ENCODE measurements around the gene B4GALNT4. TPM values are rescaled to one million over a fixed set of nuclear protein-coding genes. Genes with fewer than 3 reads are reported as not detected.
"Not testable (repeated sequence)": the region's sequence is repeated elsewhere in the genome, so short reads cannot be mapped to it uniquely, and the experiment has no call there.

B4GALNT4 gene
- polyA plus RNA-seq, 1 donor, result 11.4 TPM

DNA sequence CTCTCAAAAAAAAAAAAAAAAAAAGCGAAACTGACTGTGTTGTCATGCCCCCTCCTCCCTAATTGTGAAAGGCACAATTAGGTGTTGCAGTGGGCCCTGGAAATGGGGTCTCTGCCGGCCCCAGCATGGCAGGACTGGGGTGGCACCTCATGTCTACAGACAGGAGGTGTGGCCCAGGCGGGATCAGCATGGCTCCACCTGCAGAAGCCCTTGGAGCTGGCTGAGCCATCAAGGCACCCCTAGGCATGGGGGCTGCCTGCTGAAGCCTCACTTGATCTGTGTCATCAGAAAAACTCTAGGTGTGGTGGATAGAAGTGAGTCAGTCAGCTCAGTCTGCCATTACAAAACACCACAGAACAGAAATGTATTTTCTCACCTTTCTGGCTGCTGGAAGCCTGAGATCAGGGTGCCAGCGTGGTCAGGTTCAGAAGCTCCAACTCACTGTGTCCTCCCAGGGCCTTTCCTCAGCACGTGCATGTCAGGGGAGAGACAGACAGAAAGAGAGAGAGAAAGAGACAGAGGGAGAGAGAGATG is 10.1 kb upstream of the B4GALNT4 start:
- no peak for DNase-seq (ENCODE audit: low read depth)

DNA sequence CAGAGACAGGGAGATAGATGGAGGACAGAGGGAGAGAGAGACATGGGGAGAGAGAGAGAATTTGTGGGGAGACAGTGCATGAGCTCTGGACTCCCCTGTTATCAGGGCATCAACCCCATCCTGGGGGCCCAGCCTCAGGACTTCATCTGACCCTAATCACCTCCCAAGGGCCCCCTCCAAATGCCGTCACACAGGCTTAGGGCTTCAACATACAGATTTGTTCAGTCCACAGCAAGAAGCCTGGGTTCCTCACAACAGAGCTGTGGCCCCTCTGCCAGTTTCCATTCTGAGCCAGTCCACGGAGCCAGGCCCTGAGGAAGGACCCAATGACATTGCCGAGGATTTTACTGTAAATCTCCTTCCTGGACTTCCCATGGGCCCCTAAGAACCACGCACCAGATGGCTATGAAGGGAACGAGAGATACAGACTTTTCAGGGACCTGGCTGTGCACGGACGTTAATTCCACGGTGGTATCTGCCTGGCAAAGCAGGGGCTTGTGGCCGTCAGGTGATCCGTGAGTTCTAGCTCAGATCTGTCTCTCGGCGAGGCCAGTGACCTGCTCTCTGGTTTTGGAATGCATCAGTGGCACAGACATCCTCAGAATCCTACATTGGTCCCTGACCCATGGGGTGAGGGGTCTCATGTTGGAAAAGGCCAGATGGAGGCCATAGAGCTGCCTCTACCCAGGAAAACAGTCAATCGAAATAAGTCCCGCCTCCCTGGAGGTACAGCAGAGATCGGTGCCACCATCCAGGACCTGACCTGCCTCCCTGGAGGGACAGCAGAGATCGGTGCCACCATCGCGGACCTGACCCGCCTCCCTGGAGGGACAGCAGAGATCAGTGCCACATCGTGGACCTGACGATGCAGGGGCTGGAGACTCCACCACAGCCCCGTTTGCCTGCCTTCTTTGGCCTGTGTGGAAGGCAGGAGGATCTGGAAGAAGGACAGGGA is 8.7 kb upstream of the B4GALNT4 start:
- no peak for DNase-seq (ENCODE audit: low read depth)

DNA sequence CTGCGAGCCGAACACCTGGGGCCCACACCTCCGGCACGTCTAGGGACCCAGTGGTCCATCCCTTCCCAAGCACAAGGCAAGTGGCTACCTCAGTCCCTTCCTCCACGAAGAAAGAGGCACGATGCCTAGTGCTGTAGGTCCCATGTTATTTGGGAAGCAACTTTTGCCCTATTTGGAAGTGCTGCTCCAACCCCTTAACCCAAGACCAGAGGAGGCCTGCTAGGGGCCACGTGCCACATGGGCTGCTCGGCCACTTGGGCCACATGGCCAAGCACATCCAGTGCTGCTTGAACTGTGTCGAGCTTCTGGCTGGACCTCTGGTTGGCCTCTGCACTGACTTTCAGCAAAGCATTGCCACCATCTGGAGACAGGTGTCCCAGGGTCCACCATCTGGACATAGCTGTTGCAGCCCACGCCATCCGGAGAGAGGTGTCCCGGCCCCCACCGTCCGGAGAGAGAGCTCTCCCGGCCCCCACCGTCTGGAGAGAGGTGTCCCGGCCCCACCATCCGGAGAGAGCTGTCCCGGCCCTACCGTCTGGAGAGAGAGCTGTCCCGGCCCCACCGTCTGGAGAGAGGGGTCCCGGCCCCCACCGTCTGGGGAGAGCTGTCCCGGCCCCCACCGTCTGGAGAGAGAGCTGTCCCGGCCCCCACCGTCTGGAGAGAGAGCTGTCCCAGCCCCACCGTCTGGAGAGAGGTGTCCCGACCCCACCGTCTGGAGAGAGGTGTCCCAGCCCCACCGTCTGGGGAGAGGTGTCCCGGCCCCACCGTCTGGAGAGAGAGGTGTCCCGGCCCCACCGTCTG is 6.5 kb upstream of the B4GALNT4 start:
- no peak for DNase-seq (ENCODE audit: low read depth)

GRCh38 chr11:363443-363805 is 5.9 kb upstream of the B4GALNT4 start:
- not testable (repeated sequence) for DNase-seq (ENCODE audit: low read depth)

DNA sequence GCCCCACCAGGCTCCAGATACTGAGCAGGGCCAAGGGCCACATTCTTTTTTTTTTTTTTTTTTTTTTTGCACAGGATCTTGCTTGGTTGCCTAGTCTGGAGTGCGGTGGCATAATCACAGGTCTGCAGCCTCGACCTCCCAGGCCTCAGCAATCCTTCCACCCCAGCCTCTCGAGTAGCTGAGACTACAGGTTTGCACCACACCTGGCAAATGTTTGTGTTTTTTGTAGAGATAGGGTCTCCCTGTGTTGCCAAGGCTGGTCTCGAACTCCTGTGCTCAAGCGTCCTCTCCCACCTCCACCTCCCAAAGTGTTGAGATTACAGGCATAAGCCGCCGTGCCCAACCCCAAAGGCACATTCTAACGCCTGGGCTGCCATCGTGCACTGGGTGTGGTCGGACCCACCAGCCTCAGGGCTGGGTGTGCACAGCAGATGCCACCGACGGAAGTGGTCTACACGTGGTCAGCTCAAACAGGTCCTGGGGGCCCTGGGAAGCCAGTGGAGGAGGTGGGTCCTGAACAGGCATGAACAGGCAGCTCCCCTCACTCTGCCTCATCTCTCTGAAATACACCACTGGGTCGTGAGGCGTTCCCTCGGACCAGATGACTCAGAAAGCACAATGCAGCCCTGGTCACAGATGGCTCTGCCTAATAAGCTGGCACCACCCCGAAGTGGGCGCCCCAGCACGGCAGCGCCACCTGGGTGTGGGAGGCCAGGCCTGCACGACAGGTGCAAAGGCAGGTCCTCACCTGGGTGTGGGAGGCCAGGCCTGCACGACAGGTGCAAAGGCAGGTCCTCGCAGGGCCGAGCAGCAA is 5.1 kb upstream of the B4GALNT4 start:
- DNase-seq (ENCODE audit: low read depth), result no peak

DNA sequence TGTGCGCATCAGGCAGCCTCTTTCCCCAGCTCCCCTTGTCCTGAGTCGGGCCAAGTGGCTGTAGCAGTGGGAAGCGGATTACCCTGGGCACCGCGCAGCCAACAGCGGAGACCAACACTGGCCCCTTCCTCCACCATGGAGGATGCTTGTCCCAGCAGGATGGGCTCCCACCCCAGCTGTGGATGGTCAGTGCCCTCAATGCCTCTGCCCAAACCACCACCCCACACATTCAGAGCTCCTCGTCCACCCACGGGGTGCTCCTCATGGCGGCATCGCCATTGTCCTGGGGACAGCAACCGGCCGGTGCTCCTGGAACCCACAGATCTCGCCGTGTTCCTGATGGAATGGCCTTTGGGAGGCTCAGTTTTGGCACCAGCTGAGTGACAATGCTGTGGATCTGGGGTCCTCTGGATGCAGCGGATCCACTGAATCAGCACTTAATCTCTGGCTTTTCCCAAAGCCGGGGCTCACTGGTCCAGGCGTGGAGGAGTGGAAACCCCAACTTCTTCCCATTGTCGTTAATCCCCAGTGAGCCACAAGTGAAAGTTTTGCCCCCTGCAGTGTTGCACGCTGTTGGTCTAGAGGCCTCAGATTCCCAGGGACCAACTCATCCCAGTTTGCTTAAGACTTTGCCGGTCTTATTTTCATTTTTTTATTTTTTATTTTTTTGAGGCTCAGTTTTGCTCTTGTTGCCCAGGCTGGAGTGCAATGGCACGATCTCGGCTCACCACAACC is 4.1 kb upstream of the B4GALNT4 start:
- no peak for DNase-seq (ENCODE audit: low read depth)

DNA sequence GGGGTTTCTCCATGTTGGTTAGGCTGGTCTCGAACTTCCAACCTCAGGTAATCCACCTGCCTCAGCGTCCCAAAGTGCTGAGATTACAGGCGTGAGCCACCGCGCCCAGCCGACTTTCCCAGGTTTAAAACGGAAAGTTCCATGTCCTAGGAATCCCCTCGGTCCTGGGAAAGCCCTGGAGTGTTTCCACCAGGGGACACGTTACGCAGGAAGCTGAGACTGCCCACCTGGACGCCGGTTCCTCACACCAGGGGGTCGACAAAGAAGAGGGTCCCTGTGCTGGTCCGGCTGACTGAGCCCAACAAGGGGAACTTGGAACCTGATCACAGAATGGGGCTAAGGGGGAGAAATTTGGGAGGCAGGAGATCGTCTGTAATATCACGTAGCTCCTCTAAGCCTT is 3.5 kb upstream of the B4GALNT4 start:
- DNase-seq (ENCODE audit: low read depth), result no peak

DNA sequence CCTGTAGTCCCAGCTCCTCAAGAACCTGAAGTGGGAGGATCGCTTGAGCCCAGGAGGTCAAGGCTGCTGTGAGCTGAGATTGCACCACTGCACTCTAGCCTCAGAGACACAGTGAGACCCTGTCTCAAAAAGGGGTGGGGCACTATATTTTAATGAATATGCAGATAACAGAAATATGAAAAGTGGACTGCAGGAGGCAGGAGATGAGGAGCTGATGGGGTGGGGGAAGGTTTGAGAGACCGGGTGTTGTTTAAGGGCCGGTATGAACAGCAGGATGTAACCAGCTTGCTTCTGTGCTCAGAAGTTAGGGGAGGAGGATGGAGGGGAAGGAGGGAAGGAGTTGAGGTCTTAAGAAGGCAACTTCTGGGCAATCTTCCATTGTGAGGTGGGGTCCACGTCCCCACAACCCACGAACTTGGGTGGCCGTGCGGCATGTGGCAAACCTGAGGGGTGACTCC is 1.3 kb upstream of the B4GALNT4 start:
- no peak for DNase-seq (ENCODE audit: low read depth)

DNA sequence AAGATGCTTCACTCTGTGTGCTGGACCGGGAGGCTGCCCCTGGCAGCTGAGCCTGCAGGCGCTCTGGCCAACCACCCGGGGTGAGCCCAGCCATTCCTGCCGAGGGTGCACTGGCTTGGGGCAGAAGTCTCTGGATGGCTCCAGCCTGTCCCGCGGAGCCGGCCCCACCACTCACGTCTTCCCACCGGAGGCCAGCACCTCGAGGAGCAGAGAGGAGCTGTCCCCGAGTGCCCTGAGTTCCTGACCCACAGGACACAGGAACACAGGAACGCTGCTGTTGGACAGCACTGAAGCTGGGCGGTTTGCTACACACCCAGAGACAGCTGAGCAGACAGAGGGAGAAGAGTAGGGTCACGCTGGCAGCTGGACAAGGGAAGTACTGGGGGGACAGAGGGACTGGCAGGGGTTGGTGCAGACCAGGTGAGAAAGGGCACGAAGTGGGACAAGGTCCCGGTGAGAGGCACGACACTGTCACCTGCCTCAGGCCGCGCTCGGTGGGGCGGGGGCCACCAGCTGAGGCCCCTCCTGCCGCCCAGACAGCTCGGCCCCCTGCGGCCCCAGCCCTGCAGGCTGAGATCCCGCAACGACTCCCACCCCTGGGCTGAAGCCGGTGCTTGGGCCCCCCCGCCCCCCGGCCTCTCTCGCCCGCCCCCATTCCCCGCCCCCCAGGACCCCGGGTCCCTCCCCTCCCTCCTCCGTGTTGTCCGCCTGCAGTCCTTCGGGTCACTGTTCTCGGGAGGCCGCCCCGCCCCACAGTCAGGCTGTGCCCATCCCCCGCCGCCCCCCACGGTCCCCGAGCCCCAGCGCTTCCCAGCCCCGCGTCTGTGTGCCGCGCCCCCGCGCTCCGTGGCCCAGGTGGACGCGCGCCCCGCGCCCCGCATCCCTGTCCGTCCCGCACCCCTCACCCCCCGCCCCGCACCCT is 624 bp upstream of the B4GALNT4 start:
- no peak for DNase-seq (ENCODE audit: low read depth)

DNA sequence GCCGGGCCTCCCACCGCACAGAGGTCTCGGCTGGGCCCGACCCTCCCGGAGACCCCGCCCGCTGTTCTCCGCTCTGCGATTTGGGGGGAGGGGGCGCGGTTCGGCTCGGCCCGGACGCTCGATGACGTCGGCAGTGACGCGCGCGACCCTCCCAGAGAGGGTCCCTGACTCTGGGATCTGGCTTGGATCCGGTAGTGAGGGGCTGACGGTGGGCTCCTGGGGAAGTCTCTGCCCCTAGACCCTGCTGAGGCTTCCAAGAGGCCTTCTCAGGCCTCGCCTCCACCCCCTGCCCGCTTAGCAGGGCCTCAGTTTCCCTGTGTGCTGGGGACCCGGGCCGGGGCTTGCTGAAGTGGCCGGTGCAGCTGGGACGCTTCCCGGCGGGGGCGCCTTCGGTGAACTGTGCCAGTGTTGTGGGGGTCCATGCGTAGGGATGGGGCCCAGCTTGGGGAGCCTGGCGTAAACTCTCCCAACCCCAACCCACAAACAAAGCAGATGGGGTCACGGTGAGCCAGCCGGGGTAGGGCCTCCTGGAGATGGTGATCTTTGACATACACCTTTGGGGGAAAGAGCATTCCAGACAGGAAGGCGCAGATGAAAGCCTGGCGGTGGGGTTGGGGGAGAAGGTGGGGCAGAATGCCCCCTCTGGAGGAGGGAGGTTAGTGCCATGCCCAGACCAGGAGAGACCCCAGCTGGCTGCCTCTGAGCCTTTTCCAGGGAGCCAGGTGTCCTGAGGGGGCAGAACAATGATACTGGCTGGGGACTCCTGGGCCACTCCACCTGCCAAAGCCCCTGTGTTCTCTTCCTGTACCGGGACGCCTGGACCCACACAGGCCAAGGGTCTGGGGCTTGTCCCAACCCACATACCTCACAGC is 1.0 kb downstream of the B4GALNT4 start:
- no peak for DNase-seq (ENCODE audit: low read depth)

DNA sequence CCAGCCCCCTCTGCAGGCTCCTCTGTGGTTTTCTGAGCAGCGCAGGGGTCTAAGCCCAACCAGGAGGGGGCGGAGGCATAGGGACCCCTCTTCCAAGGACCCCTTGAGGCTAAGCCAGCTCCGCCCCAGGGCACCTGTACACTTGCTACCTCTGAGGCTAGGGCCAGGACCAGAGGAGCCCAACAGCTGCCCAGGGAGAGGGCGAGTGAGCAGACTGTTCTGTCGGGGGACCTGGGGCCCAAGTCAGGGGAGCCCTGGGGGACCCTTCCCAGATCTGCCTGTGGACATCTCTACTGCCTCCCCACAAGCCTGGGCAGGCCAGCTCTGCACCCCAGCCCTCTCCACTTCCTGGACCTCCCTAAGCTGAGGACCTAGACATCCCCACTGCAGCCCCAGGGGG is 1.8 kb downstream of the B4GALNT4 start:
- DNase-seq (ENCODE audit: low read depth), result no peak

GRCh38 chr11:371716-372590 is 2.7 kb downstream of the B4GALNT4 start:
- no peak for DNase-seq (ENCODE audit: low read depth)

DNA sequence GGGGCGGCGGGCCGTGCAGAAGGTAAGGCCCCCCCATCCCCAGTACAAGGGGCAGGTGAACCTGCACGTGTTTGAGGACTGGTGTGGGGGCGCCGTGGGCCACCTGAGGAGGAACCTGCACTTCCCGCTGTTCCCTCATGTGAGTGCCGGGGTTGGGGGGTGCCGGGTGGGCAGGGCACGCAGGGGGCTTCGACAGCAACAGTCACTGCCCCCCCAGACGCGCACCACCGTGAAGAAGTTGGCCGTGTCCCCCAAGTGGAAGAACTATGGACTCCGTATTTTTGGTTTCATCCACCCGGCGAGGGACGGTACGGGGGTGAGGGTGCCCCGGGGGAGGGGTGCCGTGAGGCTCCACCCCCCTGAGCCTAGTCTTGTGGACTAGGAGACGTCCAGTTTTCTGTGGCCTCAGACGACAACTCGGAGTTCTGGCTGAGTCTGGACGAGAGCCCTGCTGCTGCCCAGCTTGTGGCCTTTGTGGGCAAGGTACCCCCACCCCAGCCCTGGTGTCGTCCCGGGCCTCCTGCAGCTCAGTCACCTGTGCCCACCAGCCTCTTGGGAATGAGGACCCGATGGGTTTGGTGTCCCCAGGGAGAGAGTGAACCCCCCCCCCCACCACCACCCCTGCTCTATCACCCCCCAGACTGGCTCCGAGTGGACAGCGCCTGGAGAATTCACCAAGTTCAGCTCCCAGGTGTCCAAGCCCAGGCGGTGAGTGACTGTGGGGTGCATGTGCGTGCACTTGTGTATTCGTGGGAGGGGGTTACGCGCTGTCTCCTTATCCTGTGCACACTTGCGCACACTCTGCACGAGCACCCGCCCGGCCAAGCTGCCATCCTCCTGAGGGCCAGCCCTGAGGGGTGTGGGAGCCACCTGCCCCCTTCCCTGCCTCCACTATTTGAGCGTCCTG is 3.8 kb downstream of the B4GALNT4 start:
- no peak for DNase-seq (ENCODE audit: low read depth)

- no peak for DNase-seq (ENCODE audit: low read depth)
Measured at GRCh38 chr11:373716-374551, 4.6 kb downstream of the B4GALNT4 start.

DNA sequence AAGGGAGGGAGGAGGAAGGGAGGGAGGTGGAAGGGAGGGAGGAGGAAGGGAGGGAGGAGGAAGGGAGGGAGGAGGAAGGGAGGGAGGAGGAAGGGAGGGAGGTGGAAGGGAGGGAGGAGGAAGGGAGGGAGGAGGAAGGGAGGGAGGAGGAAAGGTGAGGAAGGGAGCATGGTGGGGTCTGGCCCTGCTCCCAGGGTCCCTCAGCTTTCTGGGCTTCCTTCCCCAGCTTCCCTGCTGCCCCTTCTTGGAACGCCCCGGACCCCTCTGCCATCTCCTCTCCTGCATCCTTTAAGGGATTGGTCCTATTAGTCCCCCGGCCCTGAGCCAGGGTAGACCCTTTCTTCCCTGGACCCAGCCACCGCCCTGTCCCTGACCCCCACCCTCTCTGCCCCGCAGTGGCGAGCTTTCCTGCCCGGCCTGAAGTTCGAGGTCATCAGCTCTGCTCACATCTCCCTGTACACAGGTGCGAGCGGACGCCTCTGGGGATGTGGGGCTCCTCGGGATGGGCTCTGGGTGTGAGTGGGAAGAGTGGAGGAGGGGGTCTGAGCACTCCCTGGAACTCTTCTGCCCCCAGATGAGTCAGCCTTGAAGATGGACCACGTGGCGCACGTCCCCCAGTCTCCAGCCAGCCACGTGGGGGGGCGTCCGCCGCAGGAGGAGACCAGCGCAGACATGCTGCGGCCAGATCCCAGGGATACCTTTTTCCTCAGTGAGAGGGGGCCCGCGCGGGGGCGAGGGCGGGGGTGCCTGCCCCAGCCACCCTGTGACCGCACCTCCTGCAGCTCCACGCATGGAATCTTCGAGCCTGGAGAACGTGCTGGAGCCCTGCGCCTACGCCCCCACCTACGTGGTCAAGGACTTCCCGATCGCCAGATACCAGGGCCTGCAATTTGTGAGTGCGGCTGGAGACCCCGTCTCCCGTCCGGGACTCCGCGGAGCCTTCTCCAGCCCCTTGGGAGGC is 6.0 kb downstream of the B4GALNT4 start:
- DNase-seq (ENCODE audit: low read depth), result no peak

Measured in forelimb muscle (tissue), 1 donor.